ENCODE results near the gene INO80D.

- TF ChIP-seq ATF2 (tag by site-specific recombination; IDR thresholded peaks at IDR 0.05; ENCODE audit: low read depth) (no peak), TRIM28 (IDR thresholded peaks at IDR 0.05; ENCODE audit: borderline replicate concordance, low read length) (no peak), ZNF416 (tag by site-specific recombination; IDR thresholded peaks at IDR 0.05) (no peak), KLF16 (tag by site-specific recombination; IDR thresholded peaks at IDR 0.05) (no peak), ZNF776 (tag by site-specific recombination; IDR thresholded peaks at IDR 0.05; ENCODE audit: borderline replicate concordance) (no peak), CTCF (tag by site-specific recombination; IDR thresholded peaks at IDR 0.05) (no peak), ZNF335 (tag by site-specific recombination; conservative IDR thresholded peaks at IDR 0.05) (no peak), ZNF112 (tag by site-specific recombination; IDR thresholded peaks at IDR 0.05) (no peak), ZNF350 (tag by site-specific recombination; IDR thresholded peaks at IDR 0.05) (no peak), ZNF133 (tag by site-specific recombination; IDR thresholded peaks at IDR 0.05) (no peak), HOXD13 (CRISPR knock-in tag; IDR thresholded peaks at IDR 0.05; ENCODE audit: borderline replicate concordance) (no peak), GLI4 (tag by site-specific recombination; IDR thresholded peaks at IDR 0.05) (no peak), ZNF274 (IDR thresholded peaks at IDR 0.05; ENCODE audit: low read length) (no peak), ZNF274 (tag by site-specific recombination; IDR thresholded peaks at IDR 0.05; ENCODE audit: borderline replicate concordance) (no peak)
- TF ChIP-seq, protein P1, sequence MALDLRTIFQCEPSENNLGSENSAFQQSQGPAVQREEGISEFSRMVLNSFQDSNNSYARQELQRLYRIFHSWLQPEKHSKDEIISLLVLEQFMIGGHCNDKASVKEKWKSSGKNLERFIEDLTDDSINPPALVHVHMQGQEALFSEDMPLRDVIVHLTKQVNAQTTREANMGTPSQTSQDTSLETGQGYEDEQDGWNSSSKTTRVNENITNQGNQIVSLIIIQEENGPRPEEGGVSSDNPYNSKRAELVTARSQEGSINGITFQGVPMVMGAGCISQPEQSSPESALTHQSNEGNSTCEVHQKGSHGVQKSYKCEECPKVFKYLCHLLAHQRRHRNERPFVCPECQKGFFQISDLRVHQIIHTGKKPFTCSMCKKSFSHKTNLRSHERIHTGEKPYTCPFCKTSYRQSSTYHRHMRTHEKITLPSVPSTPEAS (tag by site-specific recombination; IDR thresholded peaks at IDR 0.05) = no peak
Measured at GRCh38 chr2:205990104-205990503, 95.9 kb downstream of the INO80D start.

Data from HEK293 (cell line).